ENCODE measurements around the gene NHLRC1. TPM values are rescaled to one million over a fixed set of nuclear protein-coding genes. Genes with fewer than 3 reads are reported as not detected.

NHLRC1 gene
- total and polyA plus RNA-seq, 2 experiments from 2014 or later: 1.1 TPM

GRCh38 chr6:18070486-18070885 is 52.0 kb downstream of the NHLRC1 start:
- peaks cover 2% of the 10 kb centered on the region for H3K27me3 Mint-ChIP-seq (ENCODE audit: insufficient read depth, low read depth, poor library complexity)
- no peaks in the 10 kb centered on the region; the same call in 2 of the 3 replicates for H3K36me3 Mint-ChIP-seq (ENCODE audit: low read depth)
- Histone ChIP-seq H3K79me2 (replicated peaks; ENCODE audit: insufficient read depth) (no peaks in the 10 kb centered on the region), H3K27ac (ENCODE audit: low read depth) (no peak overlapping the region), H3K4me3 (no peak overlapping the region), H2AFZ (no peak overlapping the region), H4K20me1 (replicated peaks; ENCODE audit: insufficient read depth) (no peaks in the 10 kb centered on the region), H3K9me2 (ENCODE audit: insufficient read depth) (no peaks in the 10 kb centered on the region; the same call in 1 of the 2 replicates), H3K27me3 (ENCODE audit: insufficient read depth) (no peaks in the 10 kb centered on the region), H3K4me2 (no peak overlapping the region), H3K4me1 (ENCODE audit: insufficient read depth) (no peaks in the 10 kb centered on the region), H3K36me3 (ENCODE audit: insufficient read depth) (no peaks in the 10 kb centered on the region), H3F3A (replicated peaks; ENCODE audit: low read depth) (no peaks in the 10 kb centered on the region)
- H3K4me3 Mint-ChIP-seq: no peak overlapping the region
- no peak for TF ChIP-seq ZNF331 (CRISPR knock-in tag; IDR thresholded peaks at IDR 0.05; ENCODE audit: low read depth)
- no peak for TF ChIP-seq POLR2AphosphoS5 (IDR thresholded peaks at IDR 0.05; ENCODE audit: low read depth)
- no peak for TF ChIP-seq NANOG (IDR thresholded peaks at IDR 0.05; ENCODE audit: borderline replicate concordance)
- no peak for TF ChIP-seq ETS1 (IDR thresholded peaks at IDR 0.05)
- no peak for TF ChIP-seq REST (IDR thresholded peaks at IDR 0.05; ENCODE audit: unreplicated experiment)
- TF ChIP-seq ZNF114 (CRISPR knock-in tag; IDR thresholded peaks at IDR 0.05): no peak
- TF ChIP-seq EZH2 (IDR thresholded peaks at IDR 0.05; ENCODE audit: low read depth, unreplicated experiment): no peak
- TF ChIP-seq CREB1 (CRISPR knock-in tag; IDR thresholded peaks at IDR 0.05; ENCODE audit: low read depth): no peak
- no peak for TF ChIP-seq JUNB (IDR thresholded peaks at IDR 0.05; ENCODE audit: unreplicated experiment)
- TF ChIP-seq ZNF462 (CRISPR knock-in tag; IDR thresholded peaks at IDR 0.05): no peak
- no peak overlapping the region for H3K27ac Mint-ChIP-seq
- no peaks in the 10 kb centered on the region for H3K4me1 Mint-ChIP-seq
- no peak for ATAC-seq
- H3K9me3 Mint-ChIP-seq: peaks cover 18% of the 10 kb centered on the region
- no peak for DNase-seq (ENCODE audit: low spot score)

All from GM23338 (cell line).